GM23338 (cell line): ENCODE data around the gene FRK. TPM values are rescaled to one million over a fixed set of nuclear protein-coding genes. Genes with fewer than 3 reads are reported as not detected.
A peak's percentile ranks its signal among the peaks of the same experiment; 100 is the strongest.
"Not testable (repeated sequence)": the region's sequence is repeated elsewhere in the genome, so short reads cannot be mapped to it uniquely, and the experiment has no call there.

Experiments
- ATAC-seq: fragments of 200-7000 bp; cut with Tn5 transposase; 3 replicates; pipeline ENCODE4 v1.9.1; 2020
- DNase-seq: peaks from one replicate; pipeline ENCODE4 v3.0.0-alpha.2; 2015; ENCODE audit warnings: low spot score
- H2AFZ ChIP-seq: fragments of 200-600 bp; sonication (generic); 2 replicates; pipeline ENCODE4 v1.8.0; 2016; ENCODE audit warnings: antibody characterized with exemption, mild to moderate bottlenecking, moderate library complexity
- H3F3A ChIP-seq: fragments of 200-600 bp; sonication (generic); replicated peaks from 2 replicates; pipeline ENCODE4 v1.8.0; 2017; ENCODE audit warnings: antibody characterized with exemption, mixed run types, low read depth
- H3K27ac ChIP-seq: fragments of 200-600 bp; sonication (generic); 2 replicates; pipeline ENCODE4 v1.6.1; 2016; ENCODE audit warnings: low read depth
- H3K27me3 ChIP-seq: fragments of 200-600 bp; sonication (generic); 2 replicates; pipeline ENCODE4 v1.8.0; 2016; ENCODE audit warnings: mild to moderate bottlenecking, mixed run types, moderate library complexity; ENCODE audit not compliant: insufficient read depth
- H3K36me3 ChIP-seq: fragments of 200-600 bp; sonication (generic); 2 replicates; pipeline ENCODE4 v1.8.0; 2016; ENCODE audit warnings: mild to moderate bottlenecking; ENCODE audit not compliant: insufficient read depth
- H3K4me1 ChIP-seq: fragments of 200-600 bp; sonication (generic); 2 replicates; pipeline ENCODE4 v1.8.0; 2016; ENCODE audit warnings: mild to moderate bottlenecking, moderate library complexity; ENCODE audit not compliant: insufficient read depth
- H3K4me2 ChIP-seq: fragments of 200-600 bp; sonication (generic); 2 replicates; pipeline ENCODE4 v1.7.1; 2017; ENCODE audit warnings: mixed run types
- H3K4me3 ChIP-seq: fragments of 200-600 bp; sonication (generic); 2 replicates; pipeline ENCODE4 v1.6.1; 2016; ENCODE audit warnings: mixed run types
- H3K79me2 ChIP-seq: fragments of 200-600 bp; sonication (generic); replicated peaks from 2 replicates; pipeline ENCODE4 v1.8.0; 2017; ENCODE audit warnings: mild to moderate bottlenecking; ENCODE audit not compliant: insufficient read depth
- H3K9me2 ChIP-seq: fragments of 200-600 bp; sonication (generic); 2 replicates; pipeline ENCODE4 v1.8.0; 2017; ENCODE audit not compliant: insufficient read depth
- H4K20me1 ChIP-seq: fragments of 200-600 bp; sonication (generic); replicated peaks from 2 replicates; pipeline ENCODE4 v1.8.0; 2017; ENCODE audit warnings: mild to moderate bottlenecking; ENCODE audit not compliant: insufficient read depth
- H3K27ac Mint-ChIP-seq: 2 replicates; pipeline ENCODE4 v1.8.0; 2020; ENCODE audit warnings: inconsistent platforms, mild to moderate bottlenecking, moderate library complexity, mixed read lengths
- H3K27me3 Mint-ChIP-seq: 3 replicates; pipeline ENCODE4 v1.8.0; 2022; ENCODE audit warnings: low read depth, mild to moderate bottlenecking, moderate library complexity, mixed read lengths, inconsistent platforms; ENCODE audit not compliant: insufficient read depth, poor library complexity
- H3K36me3 Mint-ChIP-seq: 3 replicates; pipeline ENCODE4 v1.8.0; 2021; ENCODE audit warnings: low read depth, mild to moderate bottlenecking, inconsistent platforms, moderate library complexity, mixed read lengths
- H3K4me1 Mint-ChIP-seq: 3 replicates; pipeline ENCODE4 v1.8.0; 2020; ENCODE audit warnings: mild to moderate bottlenecking, inconsistent platforms, mixed read lengths
- H3K4me3 Mint-ChIP-seq: 3 replicates; pipeline ENCODE4 v1.8.0; 2021; ENCODE audit warnings: moderate library complexity, mild to moderate bottlenecking, inconsistent platforms, mixed read lengths
- H3K9me3 Mint-ChIP-seq: 3 replicates; pipeline ENCODE4 v1.8.0; 2020; ENCODE audit warnings: moderate library complexity, mild to moderate bottlenecking, inconsistent platforms, mixed read lengths
- CREB1 ChIP-seq: fragments of 250-450 bp; sonication (Bioruptor Pico); IDR thresholded peaks from 2 replicates; pipeline ENCODE4 v1.5.0; 2020; ENCODE audit warnings: low read depth, mild to moderate bottlenecking, moderate library complexity
- CTCF ChIP-seq, 2 experiments: fragments of 200-600 bp in 1 of 2; sonication (generic) in 1 of 2; conservative IDR thresholded peaks; 2 replicates each; pipeline versions ENCODE4 v1.5.1 to v1.6.1; 2016 to 2017; ENCODE audit warnings: antibody characterized with exemption in 2 of 2, low read depth in 2 of 2, mild to moderate bottlenecking in 2 of 2, moderate library complexity in 1 of 2
- ETS1 ChIP-seq: IDR thresholded peaks from 2 replicates; pipeline ENCODE4 v1.6.1; 2016; ENCODE audit warnings: antibody characterized with exemption
- EZH2 ChIP-seq: fragments of 200-600 bp; sonication (generic); IDR thresholded peaks from one replicate; pipeline ENCODE4 v1.8.0; 2017; ENCODE audit warnings: antibody characterized with exemption, mild to moderate bottlenecking, low read depth; ENCODE audit not compliant: unreplicated experiment
- EZH2phosphoT487 ChIP-seq: fragments of 200-600 bp; sonication (generic); IDR thresholded peaks from one replicate; pipeline ENCODE4 v1.8.1; 2018; ENCODE audit warnings: antibody characterized with exemption; ENCODE audit not compliant: unreplicated experiment
- JUNB ChIP-seq: IDR thresholded peaks from one replicate; pipeline ENCODE4 v1.6.1; 2016; ENCODE audit warnings: antibody characterized with exemption; ENCODE audit not compliant: unreplicated experiment
- NANOG ChIP-seq: IDR thresholded peaks from 2 replicates; pipeline ENCODE4 v1.6.1; 2016; ENCODE audit warnings: antibody characterized with exemption, borderline replicate concordance
- POLR2AphosphoS5 ChIP-seq: IDR thresholded peaks from 2 replicates; pipeline ENCODE4 v1.6.1; 2016; ENCODE audit warnings: antibody characterized with exemption, low read depth
- STAT1 ChIP-seq: IDR thresholded peaks from one replicate; pipeline ENCODE4 v1.6.1; 2016; ENCODE audit warnings: antibody characterized with exemption; ENCODE audit not compliant: unreplicated experiment
- ZNF331 ChIP-seq: fragments of 250-450 bp; sonication (Bioruptor Pico); IDR thresholded peaks from 2 replicates; pipeline ENCODE4 v1.5.0; 2020; ENCODE audit warnings: low read depth, mild to moderate bottlenecking, moderate library complexity
- ZNF462 ChIP-seq: fragments of 250-450 bp; sonication (Bioruptor Pico); IDR thresholded peaks from 2 replicates; pipeline ENCODE4 v1.5.0; 2020; ENCODE audit warnings: mild to moderate bottlenecking, moderate library complexity
- polyA plus RNA-seq: library from polyadenylated mRNA; unstranded; fragments of >200 nt; fragmentation: Nextera tagmentation; extraction: Ambion mirVana; gene quantifications from 2 replicates; pipeline ENCODE4 v1.2.1, GENCODE V29; 2016
- total RNA-seq: library from RNA; depleted of rRNA; stranded (reverse); fragments of >200 nt; shearing (Covaris generic); gene quantifications from 2 replicates; pipeline ENCODE4 v1.2.3, GENCODE V29; 2014

Gene FRK
- total and polyA plus RNA-seq, 2 experiments from 2014 or later = 0.06 to 0.24 TPM

GRCh38 chr6:115891111-115891669 lies 169.5 kb downstream of the FRK start (continued):
- TF ChIP-seq NANOG (no peak), ZNF462 (CRISPR knock-in tag) (no peak), CREB1 (no peak), STAT1 (no peak), JUNB (no peak)

GRCh38 chr6:115890238-115890637 lies 170.5 kb downstream of the FRK start:
- Mint-ChIP-seq H3K27ac (no peak overlapping the region), H3K4me1 (no peaks in the 10 kb centered on the region), H3K36me3 (no peaks in the 10 kb centered on the region), H3K9me3 (no peaks in the 10 kb centered on the region; the same call in 2 of the 3 replicates), H3K4me3 (no peak overlapping the region), H3K27me3 (no peaks in the 10 kb centered on the region)
- H3K79me2 ChIP-seq = no peaks in the 10 kb centered on the region
- no peaks in the 10 kb centered on the region for H3K36me3 ChIP-seq
- H2AFZ ChIP-seq = no peak overlapping the region
- H3K4me2 ChIP-seq = no peak overlapping the region
- DNase-seq (no peak), ATAC-seq (no peak)
- no peaks in the 10 kb centered on the region for H3K27me3 ChIP-seq
- TF ChIP-seq STAT1 (no peak), ZNF331 (no peak), CTCF (conservative IDR thresholded peaks at IDR 0.05; ENCODE audit: low read depth in 2 of 2) (no peak), JUNB (no peak), NANOG (no peak), POLR2AphosphoS5 (no peak), EZH2phosphoT487 (no peak), EZH2 (no peak), CREB1 (no peak), ETS1 (no peak)
- H3K4me3 ChIP-seq = no peak overlapping the region
- no peak overlapping the region for H3K27ac ChIP-seq
- H3K9me2 ChIP-seq = no peaks in the 10 kb centered on the region
- H3K4me1 ChIP-seq = no peaks in the 10 kb centered on the region
- no peaks in the 10 kb centered on the region for H4K20me1 ChIP-seq
- no peaks in the 10 kb centered on the region for H3F3A ChIP-seq

- H3K9me3 Mint-ChIP-seq, H4K20me1 ChIP-seq, H3K27me3 Mint-ChIP-seq, H3K9me2 ChIP-seq, H3K4me1 Mint-ChIP-seq, H3F3A ChIP-seq, H3K4me2 ChIP-seq, H3K36me3 Mint-ChIP-seq, H3K79me2 ChIP-seq, ATAC-seq, H3K36me3 ChIP-seq, DNase-seq, H3K27me3 ChIP-seq, H3K4me1 ChIP-seq, H3K27ac ChIP-seq, H3K27ac Mint-ChIP-seq, H3K4me3 ChIP-seq, H3K4me3 Mint-ChIP-seq: not testable (repeated sequence)
- peak overlapping the region; percentile 25; the same call in 1 of the 2 replicates for H2AFZ ChIP-seq
These were observed 171.8 kb downstream of the FRK start for GRCh38 chr6:115888687-115889470.
